Stimulated activated naive CD8-positive, alpha-beta T cell treated with anti-CD3 and anti-CD28 coated beads, Interleukin-15, Interleukin-2, amounts not matched to agents 100 ng/mL and 50 ng/mL, for 24 hours (primary cell): ENCODE data around the gene FCRLA.
A peak's percentile ranks its signal among the peaks of the same experiment; 100 is the strongest.
"Not testable (repeated sequence)": the region's sequence is repeated elsewhere in the genome, so short reads cannot be mapped to it uniquely, and the experiment has no call there.

Experiments used
- H3K27ac Mint-ChIP-seq: one replicate; pipeline ENCODE4 v1.8.0; 2021; ENCODE audit warnings: mild to moderate bottlenecking, mixed read lengths
- H3K27me3 Mint-ChIP-seq: one replicate; pipeline ENCODE4 v1.8.0; 2021; ENCODE audit warnings: mixed read lengths
- H3K36me3 Mint-ChIP-seq: one replicate; pipeline ENCODE4 v1.8.0; 2021; ENCODE audit warnings: low read depth, mixed read lengths
- H3K4me1 Mint-ChIP-seq: one replicate; pipeline ENCODE4 v1.8.0; 2021; ENCODE audit warnings: low read depth, mixed read lengths
- H3K4me3 Mint-ChIP-seq: one replicate; pipeline ENCODE4 v1.8.0; 2021; ENCODE audit warnings: mild to moderate bottlenecking, mixed read lengths
- H3K9me3 Mint-ChIP-seq: one replicate; pipeline ENCODE4 v1.8.0; 2021; ENCODE audit warnings: mixed read lengths

The FCRLA gene, protein sequence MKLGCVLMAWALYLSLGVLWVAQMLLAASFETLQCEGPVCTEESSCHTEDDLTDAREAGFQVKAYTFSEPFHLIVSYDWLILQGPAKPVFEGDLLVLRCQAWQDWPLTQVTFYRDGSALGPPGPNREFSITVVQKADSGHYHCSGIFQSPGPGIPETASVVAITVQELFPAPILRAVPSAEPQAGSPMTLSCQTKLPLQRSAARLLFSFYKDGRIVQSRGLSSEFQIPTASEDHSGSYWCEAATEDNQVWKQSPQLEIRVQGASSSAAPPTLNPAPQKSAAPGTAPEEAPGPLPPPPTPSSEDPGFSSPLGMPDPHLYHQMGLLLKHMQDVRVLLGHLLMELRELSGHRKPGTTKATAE

GRCh38 chr1:161706482-161707347 is at the start of gene FCRLA:
FCRLA (plus strand) TSS chr1:161707229; CDS start chr1:161707265, 36 bp downstream.
- Mint-ChIP-seq H3K4me1 (peaks cover 7% of the 10 kb centered on the region), H3K27me3 (peaks cover 14% of the 10 kb centered on the region), H3K9me3 (no peaks in the 10 kb centered on the region), H3K27ac (no peak within 1 kb of the TSS), H3K36me3 (no peaks in the 10 kb centered on the region), H3K4me3 (no peak within 1 kb of the TSS)

GRCh38 chr1:161658524-161658923 is 48.5 kb upstream of the FCRLA start:
- H3K36me3 Mint-ChIP-seq, H3K27me3 Mint-ChIP-seq, H3K4me3 Mint-ChIP-seq, H3K27ac Mint-ChIP-seq, H3K9me3 Mint-ChIP-seq, H3K4me1 Mint-ChIP-seq: not testable (repeated sequence)

DNA sequence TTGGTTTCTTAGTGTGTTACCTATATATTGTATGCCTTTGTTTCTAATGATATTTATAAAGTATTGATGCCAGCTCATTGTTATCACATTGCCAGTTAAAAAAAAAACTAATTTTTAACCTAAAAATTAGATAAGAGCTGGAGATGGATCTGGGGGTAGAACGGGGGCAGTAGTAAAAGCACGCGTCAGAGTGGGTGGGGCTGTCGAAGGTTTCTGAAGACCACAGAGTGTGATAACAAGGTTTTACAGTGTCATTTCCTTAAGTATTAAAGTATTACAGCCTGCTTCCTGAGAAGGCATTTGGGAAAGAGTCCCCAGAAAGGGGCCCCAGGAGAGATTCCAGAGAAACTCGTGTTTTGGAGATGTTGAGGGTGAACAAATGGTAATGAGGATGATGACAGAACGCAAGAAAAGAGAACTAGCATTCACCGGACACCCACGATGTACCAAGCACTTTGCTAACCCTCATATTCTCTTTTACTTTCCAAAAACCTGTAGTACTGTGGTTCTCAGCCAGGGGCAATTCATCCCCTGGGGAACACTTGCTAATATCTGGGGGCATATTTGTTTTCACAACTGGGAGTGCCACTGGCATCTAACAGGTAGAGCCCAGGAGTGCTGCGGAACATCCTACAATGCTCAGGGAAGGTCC is 45.2 kb upstream of the FCRLA start:
- H3K4me3 Mint-ChIP-seq, H3K27me3 Mint-ChIP-seq, H3K27ac Mint-ChIP-seq, H3K36me3 Mint-ChIP-seq, H3K4me1 Mint-ChIP-seq, H3K9me3 Mint-ChIP-seq: not testable (repeated sequence)

DNA sequence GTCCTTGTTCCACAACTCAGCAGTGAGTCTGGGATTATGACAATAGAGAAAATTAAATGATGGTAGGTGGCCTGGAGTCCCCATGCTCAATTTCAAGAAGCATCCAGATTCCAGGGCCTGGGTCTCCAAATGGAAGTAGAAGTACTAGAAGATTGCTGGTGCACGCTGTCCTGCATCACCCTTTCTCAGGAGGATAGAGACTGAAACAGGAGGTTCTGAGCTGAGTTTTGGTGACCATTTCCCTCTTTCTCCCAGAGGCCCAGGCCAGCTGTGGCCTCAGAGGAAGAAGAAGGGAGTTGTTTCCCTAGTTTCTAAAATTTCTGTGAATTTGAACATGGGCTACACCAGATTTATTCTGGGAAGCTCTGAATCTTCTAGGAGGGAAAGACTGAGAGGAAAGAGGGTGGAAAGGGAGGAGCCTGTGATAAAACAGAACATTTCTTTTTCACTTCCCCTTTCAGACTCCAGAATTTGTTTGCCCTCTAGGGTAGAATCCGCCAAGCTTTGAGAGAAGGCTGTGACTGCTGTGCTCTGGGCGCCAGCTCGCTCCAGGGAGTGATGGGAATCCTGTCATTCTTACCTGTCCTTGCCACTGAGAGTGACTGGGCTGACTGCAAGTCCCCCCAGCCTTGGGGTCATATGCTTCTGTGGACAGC is 44.2 kb upstream of the FCRLA start, which contains the start of gene FCGR2B:
Gene FCGR2B (plus strand): TSS at position 460 of the 656 bp plus-strand sequence. CDS start 99 bp downstream, at position 559.
- H3K4me1 Mint-ChIP-seq, H3K27ac Mint-ChIP-seq, H3K9me3 Mint-ChIP-seq, H3K27me3 Mint-ChIP-seq, H3K36me3 Mint-ChIP-seq, H3K4me3 Mint-ChIP-seq: not testable (repeated sequence)

DNA sequence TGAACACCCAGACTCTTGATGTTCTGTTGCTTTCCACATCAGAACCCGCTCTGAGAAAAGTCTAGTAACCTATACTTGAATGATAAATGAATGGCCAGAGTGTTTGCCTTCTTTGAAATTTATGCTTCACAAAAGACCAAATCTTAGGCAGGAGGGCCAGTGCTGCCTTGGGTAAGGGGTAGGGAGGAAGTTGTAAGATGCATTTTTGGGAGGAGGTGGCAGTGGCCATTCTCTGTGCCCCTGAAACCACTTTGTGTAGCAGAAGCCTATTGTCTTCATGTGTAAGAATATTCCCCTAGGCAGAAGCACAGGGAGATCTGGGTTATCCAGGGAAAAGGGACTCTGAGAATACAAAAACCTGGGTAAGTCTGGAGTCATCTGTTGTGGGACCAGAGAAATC is 43.5 kb upstream of the FCRLA start:
- not testable (repeated sequence) for H3K4me3 Mint-ChIP-seq, H3K36me3 Mint-ChIP-seq, H3K27me3 Mint-ChIP-seq, H3K9me3 Mint-ChIP-seq, H3K27ac Mint-ChIP-seq, H3K4me1 Mint-ChIP-seq

GRCh38 chr1:161664689-161665088 is 42.3 kb upstream of the FCRLA start:
- not testable (repeated sequence) for H3K27me3 Mint-ChIP-seq, H3K36me3 Mint-ChIP-seq, H3K27ac Mint-ChIP-seq, H3K9me3 Mint-ChIP-seq, H3K4me3 Mint-ChIP-seq, H3K4me1 Mint-ChIP-seq

- Mint-ChIP-seq H3K4me1 (peaks cover 15% of the 10 kb centered on the region), H3K27ac (peak overlapping the region; percentile 45)
- H3K9me3 Mint-ChIP-seq, H3K4me3 Mint-ChIP-seq, H3K27me3 Mint-ChIP-seq, H3K36me3 Mint-ChIP-seq: not testable (repeated sequence)
Observed at GRCh38 chr1:161671045-161672020, 35.7 kb upstream of the FCRLA start.

DNA sequence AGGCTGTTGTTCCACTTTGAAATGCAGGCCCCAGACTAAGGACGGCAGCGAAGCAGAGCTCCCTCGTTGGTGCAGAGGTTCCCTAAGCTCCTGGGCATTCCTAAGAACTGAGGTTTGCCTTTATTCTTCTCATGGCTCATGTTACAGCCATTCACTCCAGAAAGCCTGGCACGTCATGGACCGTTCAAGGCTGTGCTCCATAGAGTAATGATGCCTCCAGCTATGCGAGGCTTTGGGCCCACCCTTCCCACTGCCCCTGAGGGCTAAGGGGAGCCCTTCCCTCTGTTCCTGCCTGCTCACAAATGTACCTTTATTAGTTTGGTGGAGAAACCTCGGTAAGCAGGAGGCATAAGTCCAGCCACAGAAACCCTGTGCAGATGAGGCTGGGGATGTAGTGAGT is 33.6 kb upstream of the FCRLA start:
- peaks cover 15% of the 10 kb centered on the region for H3K4me1 Mint-ChIP-seq
- not testable (repeated sequence) for H3K4me3 Mint-ChIP-seq, H3K27ac Mint-ChIP-seq, H3K36me3 Mint-ChIP-seq, H3K27me3 Mint-ChIP-seq, H3K9me3 Mint-ChIP-seq

- not testable (repeated sequence) for H3K9me3 Mint-ChIP-seq, H3K4me3 Mint-ChIP-seq, H3K27ac Mint-ChIP-seq, H3K27me3 Mint-ChIP-seq, H3K36me3 Mint-ChIP-seq
- H3K4me1 Mint-ChIP-seq: peaks cover 15% of the 10 kb centered on the region
Observed at GRCh38 chr1:161674447-161674846, 32.6 kb upstream of the FCRLA start.

DNA sequence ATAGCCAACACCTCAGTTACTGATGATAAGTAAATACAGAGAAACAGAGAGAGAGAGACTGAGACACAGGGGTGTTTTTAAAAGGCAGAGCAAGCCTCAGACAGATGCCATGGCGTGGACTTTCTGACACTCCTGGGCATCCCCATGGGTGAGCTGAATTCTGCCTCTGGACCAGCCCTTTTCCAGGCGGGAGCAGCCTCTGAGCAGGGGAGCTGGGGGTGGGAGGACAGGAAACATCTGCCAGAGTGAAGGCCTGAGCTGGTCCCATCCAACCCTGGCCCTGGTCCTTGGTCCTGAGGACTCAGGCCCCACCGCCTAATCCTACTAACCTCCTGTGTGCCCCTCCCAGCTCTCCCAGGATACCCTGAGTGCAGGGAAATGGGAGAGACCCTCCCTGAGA is 32.1 kb upstream of the FCRLA start:
- not testable (repeated sequence) for H3K4me3 Mint-ChIP-seq, H3K27ac Mint-ChIP-seq, H3K36me3 Mint-ChIP-seq, H3K27me3 Mint-ChIP-seq, H3K9me3 Mint-ChIP-seq
- peaks cover 15% of the 10 kb centered on the region for H3K4me1 Mint-ChIP-seq

DNA sequence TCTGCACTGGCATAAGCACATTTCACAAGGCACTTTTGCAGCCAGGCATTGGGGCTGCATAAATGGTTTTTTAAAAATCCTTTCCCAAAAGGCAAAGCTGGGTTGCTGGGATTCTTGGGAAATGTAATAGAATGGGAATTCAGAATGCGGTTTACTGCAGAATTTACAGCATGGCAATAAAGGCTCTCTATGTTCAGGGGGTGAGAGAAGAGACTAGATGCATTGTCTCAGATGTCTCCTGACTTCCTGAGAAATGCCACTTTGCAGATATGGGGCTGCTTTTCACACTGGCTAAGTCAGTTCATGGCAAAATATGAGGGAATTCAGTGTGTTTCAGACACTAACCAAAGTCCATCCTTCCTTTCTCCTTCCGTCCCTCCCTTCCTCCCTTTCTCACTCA is 30.6 kb upstream of the FCRLA start:
- H3K9me3 Mint-ChIP-seq: no peaks in the 10 kb centered on the region
- no peak overlapping the region for H3K27ac Mint-ChIP-seq
- peaks cover 10% of the 10 kb centered on the region for H3K4me1 Mint-ChIP-seq
- H3K4me3 Mint-ChIP-seq: no peak overlapping the region
- no peaks in the 10 kb centered on the region for H3K36me3 Mint-ChIP-seq
- H3K27me3 Mint-ChIP-seq: no peaks in the 10 kb centered on the region

GRCh38 chr1:161676958-161677689 is 29.9 kb upstream of the FCRLA start:
- Mint-ChIP-seq H3K36me3 (no peaks in the 10 kb centered on the region), H3K27ac (no peak overlapping the region), H3K4me3 (no peak overlapping the region), H3K27me3 (no peaks in the 10 kb centered on the region), H3K4me1 (peaks cover 7% of the 10 kb centered on the region), H3K9me3 (no peaks in the 10 kb centered on the region)

DNA sequence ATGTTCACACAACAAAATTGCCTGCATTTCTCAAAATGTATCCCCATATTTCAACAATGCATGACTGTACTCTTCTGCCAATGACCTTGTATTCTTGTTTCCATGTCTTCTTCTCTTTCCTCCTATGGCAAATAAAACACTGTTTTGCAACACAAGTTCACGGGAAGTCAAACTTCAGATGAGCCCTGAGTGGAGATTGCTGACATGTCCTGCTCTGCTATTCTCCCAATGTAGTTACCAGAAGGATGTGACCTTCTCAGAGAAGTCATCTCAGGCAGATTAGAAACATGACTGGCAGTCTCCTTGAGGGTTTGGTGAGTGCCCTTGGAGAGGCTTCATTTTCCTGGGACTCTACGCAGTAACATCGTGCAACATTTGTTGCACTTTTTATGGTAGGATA is 28.5 kb upstream of the FCRLA start:
- Mint-ChIP-seq H3K4me3 (no peak overlapping the region), H3K27me3 (peaks cover 5% of the 10 kb centered on the region), H3K27ac (no peak overlapping the region), H3K4me1 (peaks cover 7% of the 10 kb centered on the region), H3K9me3 (no peaks in the 10 kb centered on the region), H3K36me3 (no peaks in the 10 kb centered on the region)
